Measurements from ENCODE around the gene NET1. TPM values are rescaled to one million over a fixed set of nuclear protein-coding genes. Genes with fewer than 3 reads are reported as not detected.

NET1 gene
- total RNA-seq, 3 donors from 2014 or later (not counting 1 experiment from before 2014, with no cell fraction given): 10.4 to 17.9 (median 13.8) TPM

DNA sequence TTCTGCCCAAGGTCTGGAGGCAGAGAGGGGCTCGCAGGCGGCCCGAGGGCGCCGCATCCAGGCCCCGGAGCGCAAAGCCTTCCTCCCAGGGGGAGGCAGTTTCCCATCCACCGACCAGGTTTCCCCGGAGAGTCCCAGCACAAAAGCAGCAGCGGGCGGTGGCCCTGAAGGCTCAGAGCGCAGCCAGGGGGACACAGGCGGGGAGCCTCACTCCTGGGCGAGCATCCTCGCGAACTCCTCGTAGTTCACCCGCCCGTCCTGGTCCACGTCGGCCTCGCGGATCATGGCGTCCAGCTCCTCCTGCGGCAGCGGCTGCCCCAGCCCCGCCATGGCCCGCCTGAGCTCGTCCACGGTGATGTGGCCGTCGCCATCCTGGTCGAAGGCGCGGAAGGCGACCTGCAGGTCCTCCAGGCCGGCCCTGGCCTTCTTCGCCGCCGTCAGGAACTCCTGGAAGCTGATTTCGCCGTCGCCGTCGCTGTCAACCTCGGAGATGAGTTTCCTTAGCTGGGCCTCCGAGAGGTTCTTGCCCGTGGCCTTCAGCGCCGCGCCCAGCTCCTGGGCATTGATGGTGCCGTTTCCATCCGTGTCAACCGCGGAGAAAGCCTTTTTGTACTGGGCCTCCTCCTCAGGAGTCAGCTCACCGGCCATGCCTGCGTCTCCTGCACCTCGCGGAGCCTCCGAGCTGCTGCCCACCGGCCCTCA lies 86.6 kb downstream of the NET1 start:
- no peak overlapping the region for H3K4me3 Mint-ChIP-seq
- H3K36me3 ChIP-seq (ENCODE audit: control insufficient read depth, insufficient read depth, low read length): no peaks in the 10 kb centered on the region
- no peak for ATAC-seq
- intact Hi-C loops (cut with micrococcal nuclease): no loop called here
- WGBS (ENCODE audit: insufficient coverage): 94% methylated on average over 61 of the region's 61 CpGs
- no peak overlapping the region for H3K27ac ChIP-seq (ENCODE audit: low read length)
- H3K36me3 Mint-ChIP-seq: no peaks in the 10 kb centered on the region
- H3K4me3 ChIP-seq (ENCODE audit: low read length): no peak overlapping the region
- H3K27me3 Mint-ChIP-seq (ENCODE audit: low read depth in 2 of 2): peaks cover 0 to 13% of the 10 kb centered on the region in 2 donors
- H3K4me1 ChIP-seq (ENCODE audit: control insufficient read depth, insufficient read depth, low read length): no peaks in the 10 kb centered on the region
- no peak overlapping the region for H3K27ac Mint-ChIP-seq
- DNase-seq: no peak
- no peaks in the 10 kb centered on the region for H3K9me3 ChIP-seq (ENCODE audit: control insufficient read depth, insufficient read depth, low read length)
- no peaks in the 10 kb centered on the region for H3K4me1 Mint-ChIP-seq
- no peaks in the 10 kb centered on the region for H3K27me3 ChIP-seq (ENCODE audit: control insufficient read depth, insufficient read depth, low read length)
- H3K9me3 Mint-ChIP-seq: no peaks in the 10 kb centered on the region
- TF ChIP-seq, protein P1, sequence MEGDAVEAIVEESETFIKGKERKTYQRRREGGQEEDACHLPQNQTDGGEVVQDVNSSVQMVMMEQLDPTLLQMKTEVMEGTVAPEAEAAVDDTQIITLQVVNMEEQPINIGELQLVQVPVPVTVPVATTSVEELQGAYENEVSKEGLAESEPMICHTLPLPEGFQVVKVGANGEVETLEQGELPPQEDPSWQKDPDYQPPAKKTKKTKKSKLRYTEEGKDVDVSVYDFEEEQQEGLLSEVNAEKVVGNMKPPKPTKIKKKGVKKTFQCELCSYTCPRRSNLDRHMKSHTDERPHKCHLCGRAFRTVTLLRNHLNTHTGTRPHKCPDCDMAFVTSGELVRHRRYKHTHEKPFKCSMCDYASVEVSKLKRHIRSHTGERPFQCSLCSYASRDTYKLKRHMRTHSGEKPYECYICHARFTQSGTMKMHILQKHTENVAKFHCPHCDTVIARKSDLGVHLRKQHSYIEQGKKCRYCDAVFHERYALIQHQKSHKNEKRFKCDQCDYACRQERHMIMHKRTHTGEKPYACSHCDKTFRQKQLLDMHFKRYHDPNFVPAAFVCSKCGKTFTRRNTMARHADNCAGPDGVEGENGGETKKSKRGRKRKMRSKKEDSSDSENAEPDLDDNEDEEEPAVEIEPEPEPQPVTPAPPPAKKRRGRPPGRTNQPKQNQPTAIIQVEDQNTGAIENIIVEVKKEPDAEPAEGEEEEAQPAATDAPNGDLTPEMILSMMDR (IDR thresholded peaks at IDR 0.05): no peak

- Mint-ChIP-seq H3K27me3 (ENCODE audit: low read depth in 2 of 2) (peaks cover 0 to 13% of the 10 kb centered on the region in 2 donors), H3K4me3 (no peak within 1 kb of the TSS), H3K4me1 (no peaks in the 10 kb centered on the region), H3K36me3 (no peaks in the 10 kb centered on the region), H3K9me3 (no peaks in the 10 kb centered on the region), H3K27ac (no peak within 1 kb of the TSS)
- WGBS (ENCODE audit: insufficient coverage): 92% methylated on average over 10 of the region's 10 CpGs
- H3K4me1 ChIP-seq (ENCODE audit: control insufficient read depth, insufficient read depth, low read length): no peaks in the 10 kb centered on the region
- DNase-seq (no peak), ATAC-seq (no peak)
- no peaks in the 10 kb centered on the region for H3K9me3 ChIP-seq (ENCODE audit: control insufficient read depth, insufficient read depth, low read length)
- H3K4me3 ChIP-seq (ENCODE audit: low read length): no peak within 1 kb of the TSS
- H3K36me3 ChIP-seq (ENCODE audit: control insufficient read depth, insufficient read depth, low read length): no peaks in the 10 kb centered on the region
- TF ChIP-seq, protein P1 (IDR thresholded peaks at IDR 0.05): no peak
- H3K27ac ChIP-seq (ENCODE audit: low read length): no peak within 1 kb of the TSS
- intact Hi-C loops (cut with micrococcal nuclease): no loop called here
- no peaks in the 10 kb centered on the region for H3K27me3 ChIP-seq (ENCODE audit: control insufficient read depth, insufficient read depth, low read length)
Measured at GRCh38 chr10:5499493-5500140, 87.3 kb downstream of the NET1 start, which contains the start of gene CALML5. Gene CALML5, minus strand, starts transcription at chr10:5499570. Its CDS starts 132 bp downstream, at chr10:5499438.

GRCh38 chr10:5500162-5500670 lies 87.9 kb downstream of the NET1 start:
- H3K4me1 ChIP-seq (ENCODE audit: control insufficient read depth, insufficient read depth, low read length): no peaks in the 10 kb centered on the region
- ATAC-seq (no peak), DNase-seq (no peak)
- H3K27me3 ChIP-seq (ENCODE audit: control insufficient read depth, insufficient read depth, low read length): no peaks in the 10 kb centered on the region
- 91% methylated on average over 7 of the region's 7 CpGs for WGBS (ENCODE audit: insufficient coverage)
- H3K4me3 ChIP-seq (ENCODE audit: low read length): no peak overlapping the region
- intact Hi-C loops (cut with micrococcal nuclease): no loop called here
- Mint-ChIP-seq H3K4me3 (no peak overlapping the region), H3K9me3 (no peaks in the 10 kb centered on the region), H3K27ac (no peak overlapping the region), H3K4me1 (no peaks in the 10 kb centered on the region), H3K36me3 (no peaks in the 10 kb centered on the region), H3K27me3 (ENCODE audit: low read depth in 2 of 2) (peaks cover 0 to 15% of the 10 kb centered on the region in 2 donors)
- no peaks in the 10 kb centered on the region for H3K36me3 ChIP-seq (ENCODE audit: control insufficient read depth, insufficient read depth, low read length)
- H3K9me3 ChIP-seq (ENCODE audit: control insufficient read depth, insufficient read depth, low read length): no peaks in the 10 kb centered on the region
- no peak overlapping the region for H3K27ac ChIP-seq (ENCODE audit: low read length)
- TF ChIP-seq, protein P1 (IDR thresholded peaks at IDR 0.05): no peak

Measured in natural killer cell (primary cell).